OCI-LY1 (cell line): ENCODE measurements around the gene NABP2.

Source experiments
- H2AFZ ChIP-seq: fragments of 200-600 bp; sonication (generic), shearing (Covaris generic); 2 replicates; pipeline ENCODE4 v1.6.0; 2014; ENCODE audit warnings: antibody characterized with exemption, mild to moderate bottlenecking, low read length
- H3F3A ChIP-seq: fragments of 200-600 bp; sonication (generic), shearing (Covaris generic); 2 replicates; pipeline ENCODE4 v1.6.0; 2014; ENCODE audit warnings: mild to moderate bottlenecking, antibody characterized with exemption, low read length, moderate library complexity; ENCODE audit not compliant: insufficient read depth
- H3K27ac ChIP-seq: fragments of 200-600 bp; sonication (generic); 2 replicates; pipeline ENCODE4 v1.5.1; 2014; ENCODE audit warnings: low read length, mixed run types, mild to moderate bottlenecking, low read depth; ENCODE audit not compliant: poor library complexity, severe bottlenecking
- H3K27me3 ChIP-seq: fragments of 200-600 bp; sonication (generic); 2 replicates; pipeline ENCODE4 v1.6.0; 2014; ENCODE audit warnings: antibody characterized with exemption, mild to moderate bottlenecking, low read length, moderate library complexity; ENCODE audit not compliant: insufficient read depth
- H3K36me3 ChIP-seq: fragments of 200-600 bp; sonication (generic); 2 replicates; pipeline ENCODE4 v1.6.1; 2014; ENCODE audit warnings: mild to moderate bottlenecking, antibody characterized with exemption, low read length, moderate library complexity, mixed read lengths; ENCODE audit not compliant: insufficient read depth
- H3K4me1 ChIP-seq: fragments of 200-600 bp; sonication (generic); 2 replicates; pipeline ENCODE4 v1.5.1; 2014; ENCODE audit warnings: mild to moderate bottlenecking, low read length, moderate library complexity; ENCODE audit not compliant: insufficient read depth, severe bottlenecking
- H3K4me2 ChIP-seq: fragments of 200-600 bp; sonication (generic), shearing (Covaris generic); 2 replicates; pipeline ENCODE4 v1.6.1; 2014; ENCODE audit warnings: low read length
- H3K4me3 ChIP-seq: fragments of 200-600 bp; sonication (generic); 2 replicates; pipeline ENCODE4 v1.5.1; 2014; ENCODE audit warnings: low read length, low read depth, mild to moderate bottlenecking, mixed read lengths; ENCODE audit not compliant: poor library complexity, severe bottlenecking
- H3K79me2 ChIP-seq: fragments of 200-600 bp; shearing (Covaris generic); 2 replicates; pipeline ENCODE4 v1.6.1; 2016; ENCODE audit warnings: mixed run types, low read length, mixed read lengths; ENCODE audit not compliant: insufficient read depth
- H3K9ac ChIP-seq: fragments of 200-600 bp; sonication (generic), shearing (Covaris generic); 2 replicates; pipeline ENCODE4 v1.6.1; 2014; ENCODE audit warnings: mild to moderate bottlenecking, low read length, mixed read lengths
- H3K9me2 ChIP-seq: fragments of 200-600 bp; sonication (generic), shearing (Covaris generic); 2 replicates; pipeline ENCODE4 v1.6.1; 2014; ENCODE audit warnings: low read depth, mild to moderate bottlenecking, low read length, mixed read lengths
- H3K9me3 ChIP-seq: fragments of 200-600 bp; shearing (Covaris generic); 2 replicates; pipeline ENCODE4 v1.6.1; 2014; ENCODE audit warnings: low read length, mixed read lengths
- H4K20me1 ChIP-seq: fragments of 200-600 bp; sonication (generic), shearing (Covaris generic); 2 replicates; pipeline ENCODE4 v1.6.0; 2016; ENCODE audit warnings: mild to moderate bottlenecking, low read length; ENCODE audit not compliant: insufficient read depth
- EZH2 ChIP-seq: fragments of 200-600 bp; sonication (generic), shearing (Covaris generic); IDR thresholded peaks from 2 replicates; pipeline ENCODE4 v1.8.0; 2017; ENCODE audit warnings: borderline replicate concordance, mixed run types, mild to moderate bottlenecking, antibody characterized with exemption, low read length, moderate library complexity, mixed read lengths
- TF ChIP-seq, protein P1 (sequence below): fragments of 200-600 bp; sonication (generic), shearing (Covaris generic); IDR thresholded peaks from 2 replicates; pipeline ENCODE4 v1.5.1; 2017; ENCODE audit warnings: mild to moderate bottlenecking, antibody characterized with exemption, low read length, moderate library complexity, mixed read lengths

NABP2 gene

GRCh38 chr12:56216461-56216860 lies 7.7 kb upstream of the NABP2 start:
- 0 out of 2 replicates have a peak, but pooled peaks cover 5% of the 10 kb centered on the region for H3K79me2 ChIP-seq
- no peak overlapping the region for H3K4me3 ChIP-seq
- no peaks in the 10 kb centered on the region for H3K27me3 ChIP-seq
- no peak for TF ChIP-seq EZH2
- TF ChIP-seq, protein P1, sequence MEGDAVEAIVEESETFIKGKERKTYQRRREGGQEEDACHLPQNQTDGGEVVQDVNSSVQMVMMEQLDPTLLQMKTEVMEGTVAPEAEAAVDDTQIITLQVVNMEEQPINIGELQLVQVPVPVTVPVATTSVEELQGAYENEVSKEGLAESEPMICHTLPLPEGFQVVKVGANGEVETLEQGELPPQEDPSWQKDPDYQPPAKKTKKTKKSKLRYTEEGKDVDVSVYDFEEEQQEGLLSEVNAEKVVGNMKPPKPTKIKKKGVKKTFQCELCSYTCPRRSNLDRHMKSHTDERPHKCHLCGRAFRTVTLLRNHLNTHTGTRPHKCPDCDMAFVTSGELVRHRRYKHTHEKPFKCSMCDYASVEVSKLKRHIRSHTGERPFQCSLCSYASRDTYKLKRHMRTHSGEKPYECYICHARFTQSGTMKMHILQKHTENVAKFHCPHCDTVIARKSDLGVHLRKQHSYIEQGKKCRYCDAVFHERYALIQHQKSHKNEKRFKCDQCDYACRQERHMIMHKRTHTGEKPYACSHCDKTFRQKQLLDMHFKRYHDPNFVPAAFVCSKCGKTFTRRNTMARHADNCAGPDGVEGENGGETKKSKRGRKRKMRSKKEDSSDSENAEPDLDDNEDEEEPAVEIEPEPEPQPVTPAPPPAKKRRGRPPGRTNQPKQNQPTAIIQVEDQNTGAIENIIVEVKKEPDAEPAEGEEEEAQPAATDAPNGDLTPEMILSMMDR, result no peak
- peaks cover 61% of the 10 kb centered on the region for H3K36me3 ChIP-seq
- no peak overlapping the region for H3K4me2 ChIP-seq
- H3K4me1 ChIP-seq, result peaks cover 12% of the 10 kb centered on the region
- H3K9ac ChIP-seq, result no peak overlapping the region
- no peaks in the 10 kb centered on the region for H3F3A ChIP-seq
- H4K20me1 ChIP-seq, result no peaks in the 10 kb centered on the region
- H3K27ac ChIP-seq, result no peak overlapping the region
- no peak overlapping the region for H2AFZ ChIP-seq
- H3K9me2 ChIP-seq, result no peaks in the 10 kb centered on the region
- H3K9me3 ChIP-seq, result no peaks in the 10 kb centered on the region

DNA sequence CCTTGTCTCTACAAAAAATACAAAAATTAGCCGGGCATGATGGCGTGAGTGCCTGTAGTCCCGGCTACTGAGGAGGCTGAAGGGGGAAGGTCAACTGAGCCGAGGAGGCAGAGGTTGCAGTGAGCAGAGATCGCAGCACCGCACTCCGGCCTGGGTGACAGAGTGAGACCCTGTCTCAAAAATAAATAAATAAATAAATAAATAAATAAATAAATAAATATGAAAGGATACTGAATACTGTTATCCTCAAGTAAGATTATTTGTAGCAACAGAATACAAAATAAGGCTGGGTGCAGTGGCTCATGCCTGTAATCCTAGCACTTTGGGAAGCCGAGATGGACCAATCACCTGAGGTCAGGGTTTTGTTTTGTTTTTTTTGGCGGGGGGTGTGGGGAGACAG lies 4.3 kb upstream of the NABP2 start:
- Histone ChIP-seq H2AFZ (no peak overlapping the region), H3K9me3 (no peaks in the 10 kb centered on the region), H4K20me1 (no peaks in the 10 kb centered on the region), H3K4me3 (peak overlapping the region; percentile 84), H3K79me2 (0 out of 2 replicates have a peak, but pooled peaks cover 5% of the 10 kb centered on the region), H3K27ac (no peak overlapping the region), H3K4me1 (peaks cover 36% of the 10 kb centered on the region), H3F3A (no peaks in the 10 kb centered on the region), H3K9ac (no peak overlapping the region), H3K36me3 (peaks cover 27% of the 10 kb centered on the region), H3K27me3 (no peaks in the 10 kb centered on the region), H3K4me2 (peak overlapping the region; percentile 95; the same call in 1 of the 2 replicates), H3K9me2 (no peaks in the 10 kb centered on the region)
- TF ChIP-seq EZH2, result no peak
- TF ChIP-seq, protein P1, result no peak

DNA sequence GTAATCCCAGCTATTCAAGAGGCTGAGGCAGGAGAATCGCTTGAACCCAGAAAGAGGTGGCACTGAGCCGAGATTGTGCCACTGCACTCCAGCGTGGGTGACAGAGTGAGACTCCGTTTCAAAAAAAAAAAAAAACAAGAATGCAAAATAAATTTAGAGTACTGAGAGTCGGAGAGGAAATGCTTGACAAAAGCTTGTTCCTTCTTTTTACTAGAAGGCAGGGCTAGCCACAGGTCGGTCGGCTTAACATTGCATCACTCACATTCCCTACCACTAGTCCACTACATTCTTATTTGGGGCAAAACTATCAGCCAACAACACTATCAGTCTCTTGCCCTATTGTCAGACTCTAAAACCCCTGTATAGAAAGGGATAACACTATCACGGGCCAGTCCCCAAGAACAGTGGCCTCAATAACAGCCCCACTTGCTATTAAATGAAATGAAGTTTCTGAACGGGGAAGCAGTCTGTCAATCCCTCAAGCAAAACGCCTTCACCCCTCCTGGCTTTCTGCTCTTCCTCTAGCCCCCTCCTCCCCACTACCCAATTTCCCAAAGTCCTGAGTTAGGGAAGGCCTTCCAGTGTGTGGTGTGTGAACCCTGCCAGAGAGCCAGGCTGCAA lies 3.4 kb upstream of the NABP2 start:
- Histone ChIP-seq H3K9ac (peak overlapping the region; percentile 75), H3K9me3 (no peaks in the 10 kb centered on the region), H2AFZ (no peak overlapping the region), H3F3A (no peaks in the 10 kb centered on the region), H3K4me2 (peak overlapping the region; percentile 95), H3K4me3 (peak overlapping the region; percentile 84), H4K20me1 (no peaks in the 10 kb centered on the region), H3K27me3 (no peaks in the 10 kb centered on the region), H3K79me2 (0 out of 2 replicates have a peak, but pooled peaks cover 5% of the 10 kb centered on the region), H3K36me3 (peaks cover 19% of the 10 kb centered on the region), H3K4me1 (peaks cover 42% of the 10 kb centered on the region), H3K9me2 (no peaks in the 10 kb centered on the region), H3K27ac (peak overlapping the region; percentile 84)
- TF ChIP-seq EZH2, result no peak
- TF ChIP-seq, protein P1, result no peak
